ENCODE measurements around the gene SH3PXD2A. TPM values are rescaled to one million over a fixed set of nuclear protein-coding genes. Genes with fewer than 3 reads are reported as not detected.
"Not testable (repeated sequence)": the region's sequence is repeated elsewhere in the genome, so short reads cannot be mapped to it uniquely, and the experiment has no call there.

Gene SH3PXD2A
- total and polyA plus RNA-seq, 2 of the 4 experiments (the other 2 are of a cell fraction): 6.3 to 23.0 TPM

- H3K36me3 ChIP-seq (ENCODE audit: control insufficient read depth, insufficient read depth, low read length); H4K91ac ChIP-seq (ENCODE audit: insufficient read depth, low read depth, low read length); H2BK5ac ChIP-seq (ENCODE audit: low read depth, low read length, poor library complexity, severe bottlenecking); H3K56ac ChIP-seq (ENCODE audit: extremely low read depth, insufficient read depth, low read length); H3K4ac ChIP-seq (ENCODE audit: low read depth, low read length); H2BK15ac ChIP-seq (ENCODE audit: low read depth, low read length); H2BK20ac ChIP-seq (ENCODE audit: low read depth, low read length); in situ Hi-C loops (cut with MboI; ENCODE audit: low sequenced_read_pairs); H4K20me1 ChIP-seq (ENCODE audit: insufficient read depth, low read length); dilution Hi-C loops (cut with HindIII; ENCODE audit: low sequenced_read_pairs, unreplicated experiment); H2AK5ac ChIP-seq (ENCODE audit: low read depth, low read length); DNase-seq; BruUV-seq (replicated peaks); H3K14ac ChIP-seq (replicated peaks; ENCODE audit: low read depth, low read length); H3K4me2 ChIP-seq (ENCODE audit: low read depth, low read length); H3K27me3 ChIP-seq (ENCODE audit: control insufficient read depth, insufficient read depth, low read length); POLR2A ChIA-PET (ENCODE audit: unreplicated experiment); H3K18ac ChIP-seq (ENCODE audit: low read depth, low read length); H3K9me3 ChIP-seq (ENCODE audit: control insufficient read depth, insufficient read depth, low read length); H3K9ac ChIP-seq (ENCODE audit: low read depth, low read length); H3K4me3 ChIP-seq (ENCODE audit: insufficient read depth, low read depth, low read length); H2AFZ ChIP-seq (replicated peaks; ENCODE audit: low read length, poor library complexity); H3K23ac ChIP-seq (ENCODE audit: low read depth, low read length); intact Hi-C loops (cut with micrococcal nuclease); CTCF ChIA-PET; H4K5ac ChIP-seq (ENCODE audit: low read depth, low read length); H3K27ac ChIP-seq (ENCODE audit: insufficient read depth, low read length); ATAC-seq (ENCODE audit: low read depth); H2AK9ac ChIP-seq (replicated peaks; ENCODE audit: low read depth, low read length, poor library complexity): not testable (repeated sequence)
- peaks cover 49% of the 10 kb centered on the region for H3K9me1 ChIP-seq (ENCODE audit: insufficient read depth, low read length)
- H2BK120ac ChIP-seq (ENCODE audit: low read depth, low read length): peak overlapping the region; percentile 80
- H3K79me1 ChIP-seq (ENCODE audit: low read depth in 1 of 2, low read length in 2 of 2): peaks cover 11 to 55% of the 10 kb centered on the region in 2 experiments
- H3K4me1 ChIP-seq (ENCODE audit: control insufficient read depth, insufficient read depth, low read length): peaks cover 42% of the 10 kb centered on the region
- peak overlapping the region in 1 of 2 experiments; percentile 79; a peak in 2 of 4 replicates for H4K8ac ChIP-seq (ENCODE audit: low read depth in 2 of 2, low read length in 2 of 2)
- WGBS, 2 experiments (ENCODE audit: extremely low coverage in 2 of 2, insufficient read length in 1 of 2): no CpG with 5 or more reads among the region's 3 CpGs
These were observed 95.1 kb downstream of the SH3PXD2A start for GRCh38 chr10:103760233-103760632.
